T-helper 1 cell treated with Interleukin-12 subunit alpha and Interleukin-12 subunit beta and Interleukin-4 antibody, amounts not matched to agents 30 μg/mL and 1 μg/mL, for 36 hours (primary cell): ENCODE measurements around the gene UBASH3A.

Source experiments
- H3K27ac Mint-ChIP-seq: one replicate; pipeline ENCODE4 v1.8.0; 2021; ENCODE audit warnings: mild to moderate bottlenecking, mixed read lengths
- H3K27me3 Mint-ChIP-seq: one replicate; pipeline ENCODE4 v1.8.0; 2021; ENCODE audit warnings: low read depth, mixed read lengths
- H3K36me3 Mint-ChIP-seq: one replicate; pipeline ENCODE4 v1.8.0; 2021; ENCODE audit warnings: low read depth, mixed read lengths
- H3K4me1 Mint-ChIP-seq: one replicate; pipeline ENCODE4 v1.8.0; 2021; ENCODE audit warnings: low read depth, mixed read lengths
- H3K4me3 Mint-ChIP-seq: one replicate; pipeline ENCODE4 v1.8.0; 2021; ENCODE audit warnings: mild to moderate bottlenecking, moderate library complexity, mixed read lengths
- H3K9me3 Mint-ChIP-seq: one replicate; pipeline ENCODE4 v1.8.0; 2021; ENCODE audit warnings: mixed read lengths

UBASH3A gene

GRCh38 chr21:42417533-42417932 is 13.8 kb downstream of the UBASH3A start:
- H3K27ac Mint-ChIP-seq, result peak overlapping the region; percentile 87
- peaks cover 72% of the 10 kb centered on the region for H3K4me1 Mint-ChIP-seq
- H3K27me3 Mint-ChIP-seq, result no peaks in the 10 kb centered on the region
- H3K9me3 Mint-ChIP-seq, result peaks cover 16% of the 10 kb centered on the region
- H3K4me3 Mint-ChIP-seq, result peak overlapping the region; percentile 59
- peaks cover 79% of the 10 kb centered on the region for H3K36me3 Mint-ChIP-seq

GRCh38 chr21:42418886-42419285 is 15.2 kb downstream of the UBASH3A start:
- no peak overlapping the region for H3K4me3 Mint-ChIP-seq
- no peak overlapping the region for H3K27ac Mint-ChIP-seq
- H3K9me3 Mint-ChIP-seq, result peaks cover 16% of the 10 kb centered on the region
- H3K36me3 Mint-ChIP-seq, result peaks cover 82% of the 10 kb centered on the region
- H3K4me1 Mint-ChIP-seq, result peaks cover 79% of the 10 kb centered on the region
- no peaks in the 10 kb centered on the region for H3K27me3 Mint-ChIP-seq

GRCh38 chr21:42419845-42420244 is 16.1 kb downstream of the UBASH3A start:
- Mint-ChIP-seq H3K27me3 (no peaks in the 10 kb centered on the region), H3K4me1 (peaks cover 79% of the 10 kb centered on the region), H3K36me3 (peaks cover 81% of the 10 kb centered on the region), H3K27ac (no peak overlapping the region), H3K4me3 (no peak overlapping the region), H3K9me3 (peaks cover 16% of the 10 kb centered on the region)

GRCh38 chr21:42421018-42421793 is 17.5 kb downstream of the UBASH3A start:
- Mint-ChIP-seq H3K4me1 (peaks cover 77% of the 10 kb centered on the region), H3K9me3 (peaks cover 16% of the 10 kb centered on the region), H3K36me3 (peaks cover 84% of the 10 kb centered on the region), H3K4me3 (peak overlapping the region; percentile 24), H3K27ac (peak overlapping the region; percentile 66), H3K27me3 (no peaks in the 10 kb centered on the region)

GRCh38 chr21:42423197-42423675 is 19.5 kb downstream of the UBASH3A start:
- Mint-ChIP-seq H3K9me3 (peaks cover 12% of the 10 kb centered on the region), H3K4me1 (peaks cover 78% of the 10 kb centered on the region), H3K4me3 (peak overlapping the region; percentile 75), H3K27ac (peak overlapping the region; percentile 88), H3K27me3 (no peaks in the 10 kb centered on the region), H3K36me3 (peaks cover 85% of the 10 kb centered on the region)

GRCh38 chr21:42423685-42424084 is 20.0 kb downstream of the UBASH3A start:
- Mint-ChIP-seq H3K27ac (peak overlapping the region; percentile 88), H3K4me3 (peak overlapping the region; percentile 75)

GRCh38 chr21:42424914-42425541 is 21.3 kb downstream of the UBASH3A start:
- peaks cover 63% of the 10 kb centered on the region for H3K4me1 Mint-ChIP-seq
- H3K4me3 Mint-ChIP-seq, result peak overlapping the region; percentile 75
- no peaks in the 10 kb centered on the region for H3K27me3 Mint-ChIP-seq
- peaks cover 83% of the 10 kb centered on the region for H3K36me3 Mint-ChIP-seq
- H3K9me3 Mint-ChIP-seq, result no peaks in the 10 kb centered on the region
- peak overlapping the region; percentile 92 for H3K27ac Mint-ChIP-seq

More at GRCh38 chr21:42423685-42424084, 20.0 kb downstream of the UBASH3A start:
- Mint-ChIP-seq H3K9me3 (peaks cover 12% of the 10 kb centered on the region), H3K4me1 (peaks cover 74% of the 10 kb centered on the region), H3K36me3 (peaks cover 82% of the 10 kb centered on the region), H3K27me3 (no peaks in the 10 kb centered on the region)

- no peaks in the 10 kb centered on the region for H3K27me3 Mint-ChIP-seq
- H3K36me3 Mint-ChIP-seq, result peaks cover 83% of the 10 kb centered on the region
- peak overlapping the region; percentile 75 for H3K4me3 Mint-ChIP-seq
- peak overlapping the region; percentile 92 for H3K27ac Mint-ChIP-seq
- H3K9me3 Mint-ChIP-seq, result no peaks in the 10 kb centered on the region
- peaks cover 60% of the 10 kb centered on the region for H3K4me1 Mint-ChIP-seq
Observed at GRCh38 chr21:42425591-42425990, 21.9 kb downstream of the UBASH3A start.

GRCh38 chr21:42426424-42426823 is 22.7 kb downstream of the UBASH3A start:
- H3K27me3 Mint-ChIP-seq, result no peaks in the 10 kb centered on the region
- no peaks in the 10 kb centered on the region for H3K9me3 Mint-ChIP-seq
- peaks cover 81% of the 10 kb centered on the region for H3K36me3 Mint-ChIP-seq
- H3K4me1 Mint-ChIP-seq, result peaks cover 53% of the 10 kb centered on the region
- H3K27ac Mint-ChIP-seq, result peak overlapping the region; percentile 21
- H3K4me3 Mint-ChIP-seq, result no peak overlapping the region

- no peak overlapping the region for H3K27ac Mint-ChIP-seq
- H3K27me3 Mint-ChIP-seq, result no peaks in the 10 kb centered on the region
- H3K4me1 Mint-ChIP-seq, result peaks cover 48% of the 10 kb centered on the region
- peaks cover 81% of the 10 kb centered on the region for H3K36me3 Mint-ChIP-seq
- H3K4me3 Mint-ChIP-seq, result no peak overlapping the region
- H3K9me3 Mint-ChIP-seq, result no peaks in the 10 kb centered on the region
Observed at GRCh38 chr21:42426876-42427480, 23.3 kb downstream of the UBASH3A start.

- H3K4me1 Mint-ChIP-seq, result peaks cover 41% of the 10 kb centered on the region
- no peaks in the 10 kb centered on the region for H3K27me3 Mint-ChIP-seq
- H3K27ac Mint-ChIP-seq, result no peak overlapping the region
- H3K36me3 Mint-ChIP-seq, result peaks cover 83% of the 10 kb centered on the region
- H3K4me3 Mint-ChIP-seq, result no peak overlapping the region
- H3K9me3 Mint-ChIP-seq, result peaks cover 6% of the 10 kb centered on the region
Observed at GRCh38 chr21:42427809-42428419, 24.2 kb downstream of the UBASH3A start.

GRCh38 chr21:42429021-42429420 is 25.3 kb downstream of the UBASH3A start:
- peaks cover 84% of the 10 kb centered on the region for H3K36me3 Mint-ChIP-seq
- H3K27ac Mint-ChIP-seq, result no peak overlapping the region
- no peaks in the 10 kb centered on the region for H3K27me3 Mint-ChIP-seq
- H3K9me3 Mint-ChIP-seq, result peaks cover 6% of the 10 kb centered on the region
- H3K4me1 Mint-ChIP-seq, result peaks cover 37% of the 10 kb centered on the region
- H3K4me3 Mint-ChIP-seq, result no peak overlapping the region

- Mint-ChIP-seq H3K9me3 (peaks cover 6% of the 10 kb centered on the region), H3K27ac (no peak overlapping the region), H3K4me1 (peaks cover 36% of the 10 kb centered on the region), H3K27me3 (no peaks in the 10 kb centered on the region), H3K36me3 (peaks cover 86% of the 10 kb centered on the region), H3K4me3 (no peak overlapping the region)
Observed at GRCh38 chr21:42429856-42430255, 26.2 kb downstream of the UBASH3A start.

GRCh38 chr21:42430521-42430920 is 26.8 kb downstream of the UBASH3A start:
- Mint-ChIP-seq H3K36me3 (peaks cover 88% of the 10 kb centered on the region), H3K4me1 (peaks cover 36% of the 10 kb centered on the region), H3K27ac (no peak overlapping the region), H3K9me3 (peaks cover 6% of the 10 kb centered on the region), H3K27me3 (no peaks in the 10 kb centered on the region), H3K4me3 (no peak overlapping the region)
